Right cardiac atrium (tissue), 5 donors: ENCODE results near the gene IRF1. TPM values are rescaled to one million over a fixed set of nuclear protein-coding genes. Genes with fewer than 3 reads are reported as not detected.
A peak's percentile ranks its signal among the peaks of the same experiment; 100 is the strongest.
"Not testable (repeated sequence)": the region's sequence is repeated elsewhere in the genome, so short reads cannot be mapped to it uniquely, and the experiment has no call there.

Source experiments
- ATAC-seq, 2 donors: fragments of 200-7000 bp; cut with Tn5 transposase; one replicate each; pipeline versions ENCODE4 v1.8.0 to v1.9.1; 2020; ENCODE audit warnings: moderate library complexity in 2 of 2, mild to moderate bottlenecking in 1 of 2
- DNase-seq, 3 donors: peaks; one replicate each; pipeline ENCODE4 v3.0.0-alpha.2; 2020
- H3K27ac ChIP-seq: one replicate; pipeline ENCODE4 v1.5.1; 2013; ENCODE audit warnings: mild to moderate bottlenecking, low read length, control low read depth, moderate library complexity
- H3K27me3 ChIP-seq: one replicate; pipeline ENCODE4 v1.6.1; 2013; ENCODE audit not compliant: control insufficient read depth, insufficient read depth
- H3K4me1 ChIP-seq: one replicate; pipeline ENCODE4 v1.6.1; 2013; ENCODE audit warnings: low read length; ENCODE audit not compliant: control insufficient read depth, insufficient read depth
- H3K4me3 ChIP-seq: one replicate; pipeline ENCODE4 v1.5.1; 2013; ENCODE audit warnings: low read length, control low read depth
- H3K9me3 ChIP-seq: one replicate; pipeline ENCODE4 v1.6.1; 2013; ENCODE audit warnings: low read length; ENCODE audit not compliant: control insufficient read depth
- WGBS: extraction: QIAGEN DNeasy Blood & Tissue Kit; methylation state at CpG from one replicate; pipeline ENCODE4 v1.1.7; 2013; 5-methylcytosine and 5-hydroxymethylcytosine counted together
- intact Hi-C, 4 donors: fragments of 100-400 bp; cut with DNase I; formaldehyde crosslinking; loops; one replicate each; pipeline versions ENCODE4 v1.11.0 to v1.14.0; 2022 to 2023
- polyA plus RNA-seq: library from polyadenylated mRNA; stranded (reverse); fragments of 200-250 nt; gene quantifications from one replicate; pipeline ENCODE4 v1.2.3, GENCODE V29; 2013
- total RNA-seq, 4 donors: library from RNA; stranded (reverse); fragmentation: NEBNext Ultra II Directional; extraction: Animal tissue kit (Norgen Biotek cat#: 25700); gene quantifications; one replicate each; pipeline ENCODE4 v1.2.1, GENCODE V29; 2021
- donor health status: healthy with polysubstance abuse.
- donor health status: DM: no; HTN: yes; CAD: no.
- donor health status: DM: no; HTN: no; CAD: no.
- donor health status: DM: no; HTN: yes; CAD: no; lungs with severe emphysema.
- donor health status: DM: yes; HTN: yes; CAD: no.

The IRF1 gene
- total and polyA plus RNA-seq, 5 donors, result 9.4 to 17.9 (median 12.0) TPM

- Histone ChIP-seq H3K27me3 (no peaks in the 10 kb centered on the region), H3K9me3 (no peaks in the 10 kb centered on the region), H3K4me3 (no peak overlapping the region), H3K4me1 (peaks cover 13% of the 10 kb centered on the region), H3K27ac (no peak overlapping the region)
- intact Hi-C loops, result loop anchor here in 1 of 4 donors (10.0 kb wide), 1 partner anchor 62 kb away; no protein-coding TSS in a partner anchor
- 82% methylated on average over 14 of the region's 14 CpGs for WGBS
- ATAC-seq (no peak), DNase-seq (no peak)
Measured at GRCh38 chr5:132486318-132487094, 4.1 kb downstream of the IRF1 start.

- peaks cover 13% of the 10 kb centered on the region for H3K4me1 ChIP-seq
- ATAC-seq (no peak), DNase-seq (no peak)
- no peaks in the 10 kb centered on the region for H3K27me3 ChIP-seq
- H3K9me3 ChIP-seq, result no peaks in the 10 kb centered on the region
- WGBS, result 63% methylated on average over 6 of the region's 6 CpGs
- H3K27ac ChIP-seq, result peak overlapping the region; percentile 10
- H3K4me3 ChIP-seq, result no peak overlapping the region
- intact Hi-C loops, result loop anchor here in 1 of 4 donors (10.0 kb wide), 1 partner anchor 61 kb away; no protein-coding TSS in a partner anchor
Measured at GRCh38 chr5:132485641-132486317, 4.8 kb downstream of the IRF1 start.

- 80% methylated on average over 12 of the region's 12 CpGs for WGBS
- not testable (repeated sequence) for ATAC-seq, H3K4me3 ChIP-seq, H3K9me3 ChIP-seq, DNase-seq, H3K27me3 ChIP-seq
- Histone ChIP-seq H3K27ac (peak overlapping the region; percentile 10), H3K4me1 (peaks cover 13% of the 10 kb centered on the region)
- intact Hi-C loops, result loop anchor here in 1 of 4 donors (10.0 kb wide), 1 partner anchor 60 kb away; no protein-coding TSS in a partner anchor
Measured at GRCh38 chr5:132484876-132485640, 5.5 kb downstream of the IRF1 start.

- Histone ChIP-seq H3K9me3 (no peaks in the 10 kb centered on the region), H3K27me3 (no peaks in the 10 kb centered on the region), H3K27ac (no peak overlapping the region), H3K4me1 (peaks cover 13% of the 10 kb centered on the region), H3K4me3 (no peak overlapping the region)
- WGBS, result 35% methylated on average over 3 of the region's 3 CpGs
- no peak for DNase-seq
- intact Hi-C loops, result loop anchor here in 1 of 4 donors (10.0 kb wide), 1 partner anchor 60 kb away; no protein-coding TSS in a partner anchor
- ATAC-seq, result peak; percentile 40 to 65
Measured at GRCh38 chr5:132484391-132484725, 6.2 kb downstream of the IRF1 start.

GRCh38 chr5:132483661-132484390, 6.7 kb downstream of the IRF1 start:
- ATAC-seq, result no peak
- peaks cover 13% of the 10 kb centered on the region for H3K4me1 ChIP-seq
- no peak overlapping the region for H3K4me3 ChIP-seq
- intact Hi-C loops, result loop anchor here in 1 of 4 donors (10.0 kb wide), 1 partner anchor 59 kb away; no protein-coding TSS in a partner anchor
- WGBS, result 91% methylated on average over 7 of the region's 7 CpGs
- H3K27ac ChIP-seq, result no peak overlapping the region
- no peaks in the 10 kb centered on the region for H3K9me3 ChIP-seq
- DNase-seq, result no peak
- no peaks in the 10 kb centered on the region for H3K27me3 ChIP-seq

GRCh38 chr5:132483101-132483500, 7.5 kb downstream of the IRF1 start:
- ATAC-seq, result no peak
- no peak for DNase-seq
- H3K9me3 ChIP-seq, result no peaks in the 10 kb centered on the region
- H3K4me1 ChIP-seq, result peaks cover 16% of the 10 kb centered on the region
- intact Hi-C loops, result loop anchor here in 1 of 4 donors (10.0 kb wide), 1 partner anchor 58 kb away; no protein-coding TSS in a partner anchor
- WGBS, result 90% methylated on average over 8 of the region's 8 CpGs
- no peak overlapping the region for H3K27ac ChIP-seq
- no peaks in the 10 kb centered on the region for H3K27me3 ChIP-seq
- no peak overlapping the region for H3K4me3 ChIP-seq

- intact Hi-C loops, result loop anchor here in 1 of 4 donors (10.0 kb wide), 1 partner anchor 57 kb away; no protein-coding TSS in a partner anchor
- WGBS, result 87% methylated on average over 5 of the region's 5 CpGs
- Histone ChIP-seq H3K27ac (no peak overlapping the region), H3K9me3 (no peaks in the 10 kb centered on the region), H3K27me3 (no peaks in the 10 kb centered on the region), H3K4me3 (no peak overlapping the region), H3K4me1 (peaks cover 23% of the 10 kb centered on the region)
- no peak for ATAC-seq
- no peak for DNase-seq
Measured at GRCh38 chr5:132481596-132482211, 8.9 kb downstream of the IRF1 start.

GRCh38 chr5:132480893-132481595, 9.5 kb downstream of the IRF1 start:
- peak in 1 of 3 donors; percentile 10 for DNase-seq
- H3K4me3 ChIP-seq, result no peak overlapping the region
- no peaks in the 10 kb centered on the region for H3K9me3 ChIP-seq
- H3K27me3 ChIP-seq, result no peaks in the 10 kb centered on the region
- intact Hi-C loops, result loop anchor here in 1 of 4 donors (10.0 kb wide), 1 partner anchor 56 kb away; no protein-coding TSS in a partner anchor
- 72% methylated on average over 4 of the region's 4 CpGs for WGBS
- ATAC-seq, result no peak
- H3K4me1 ChIP-seq, result peaks cover 28% of the 10 kb centered on the region
- H3K27ac ChIP-seq, result no peak overlapping the region

GRCh38 chr5:132480546-132480892, 10.1 kb downstream of the IRF1 start:
- 93% methylated on average over 5 of the region's 5 CpGs for WGBS
- no peaks in the 10 kb centered on the region for H3K9me3 ChIP-seq
- ATAC-seq (no peak), DNase-seq (peak in 1 of 3 donors; percentile 18)
- H3K4me1 ChIP-seq, result peaks cover 30% of the 10 kb centered on the region
- no peaks in the 10 kb centered on the region for H3K27me3 ChIP-seq
- intact Hi-C loops, result loop anchor here in 1 of 4 donors (10.0 kb wide), 1 partner anchor 56 kb away; no protein-coding TSS in a partner anchor
- no peak overlapping the region for H3K27ac ChIP-seq
- no peak overlapping the region for H3K4me3 ChIP-seq
